ENCODE measurements around the gene ZFAND3.

The ZFAND3 gene

GRCh38 chr6:37798436-37799262, 20.9 kb upstream of the ZFAND3 start:
- no peak for DNase-seq (ENCODE audit: low read depth)
- TF ChIP-seq CTCF (conservative IDR thresholded peaks at IDR 0.05; ENCODE audit: low read depth, low read length) = no peak
- no peak overlapping the region for H3K4me3 ChIP-seq (ENCODE audit: low read length)

- no peak overlapping the region for H3K4me3 ChIP-seq (ENCODE audit: low read length)
- TF ChIP-seq CTCF (conservative IDR thresholded peaks at IDR 0.05; ENCODE audit: low read depth, low read length) = no peak
- DNase-seq (ENCODE audit: low read depth) = no peak
Measured at GRCh38 chr6:37799263-37799644, 20.3 kb upstream of the ZFAND3 start.

DNA sequence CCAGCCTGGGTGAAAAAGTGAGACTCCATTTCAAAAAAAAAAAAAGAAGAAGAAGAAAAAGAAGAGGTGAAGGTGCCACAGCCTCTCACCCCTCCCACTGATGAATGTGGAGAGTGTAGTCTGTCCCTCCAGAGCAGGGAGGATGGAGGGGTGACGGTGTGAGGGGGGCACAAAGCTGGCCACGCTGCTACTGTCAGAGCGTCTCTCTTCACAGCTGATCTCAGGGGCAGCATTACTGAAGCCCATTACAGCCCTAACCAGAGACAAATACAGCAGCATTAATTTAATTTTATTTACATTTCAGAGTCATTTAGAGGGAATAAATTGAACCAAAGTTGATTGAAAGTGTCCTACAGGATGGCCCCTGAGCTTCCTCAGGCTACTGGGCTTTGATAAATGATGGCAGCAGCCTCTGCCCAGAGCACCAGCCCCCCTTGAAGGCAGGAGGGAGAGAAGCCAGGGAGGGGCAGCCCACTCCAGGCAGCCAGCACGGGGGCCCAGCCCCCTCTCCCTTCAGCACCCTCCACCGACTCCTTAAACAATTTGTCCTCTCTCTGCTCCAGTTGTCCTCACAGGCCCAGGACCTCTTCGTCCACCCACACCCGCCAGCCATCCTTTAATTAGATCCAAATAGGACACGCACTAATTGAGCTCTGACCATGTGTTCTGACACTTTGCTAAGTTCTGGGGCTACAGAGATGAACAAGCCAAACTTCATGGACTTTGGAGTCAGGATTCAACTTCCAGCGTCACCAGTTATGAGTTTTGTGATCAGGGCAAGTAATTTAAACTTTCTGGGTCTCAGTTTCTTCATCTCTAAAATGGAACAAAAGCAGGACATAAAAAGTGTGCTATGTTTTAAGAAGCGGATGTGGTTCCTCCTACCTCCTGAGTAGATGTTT, 18.6 kb upstream of the ZFAND3 start:
- DNase-seq (ENCODE audit: low read depth) = no peak
- H3K4me3 ChIP-seq (ENCODE audit: low read length) = no peak overlapping the region
- no peak for TF ChIP-seq CTCF (conservative IDR thresholded peaks at IDR 0.05; ENCODE audit: low read depth, low read length)

DNA sequence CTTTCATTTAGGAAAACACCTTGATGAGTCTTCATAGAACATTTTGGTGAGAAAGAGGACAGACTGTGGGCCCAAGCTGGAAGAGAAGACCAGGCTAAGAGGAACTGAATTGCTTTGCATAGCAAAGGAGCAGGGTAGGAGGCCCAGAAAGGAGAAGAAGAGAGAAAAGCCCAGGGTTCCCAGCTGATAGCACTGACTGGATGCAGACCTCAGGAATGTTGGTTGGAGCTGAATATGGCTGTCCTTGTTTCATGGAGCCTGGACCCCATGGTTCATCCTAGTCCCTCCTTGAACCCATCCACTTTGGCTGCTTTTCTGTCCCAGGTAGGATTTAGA, 18.0 kb upstream of the ZFAND3 start:
- TF ChIP-seq CTCF (conservative IDR thresholded peaks at IDR 0.05; ENCODE audit: low read depth, low read length) = no peak
- no peak for DNase-seq (ENCODE audit: low read depth)
- no peak overlapping the region for H3K4me3 ChIP-seq (ENCODE audit: low read length)

GRCh38 chr6:37802810-37803209, 16.7 kb upstream of the ZFAND3 start:
- no peak for DNase-seq (ENCODE audit: low read depth)
- no peak overlapping the region for H3K4me3 ChIP-seq (ENCODE audit: low read length)
- no peak for TF ChIP-seq CTCF (conservative IDR thresholded peaks at IDR 0.05; ENCODE audit: low read depth, low read length)

DNA sequence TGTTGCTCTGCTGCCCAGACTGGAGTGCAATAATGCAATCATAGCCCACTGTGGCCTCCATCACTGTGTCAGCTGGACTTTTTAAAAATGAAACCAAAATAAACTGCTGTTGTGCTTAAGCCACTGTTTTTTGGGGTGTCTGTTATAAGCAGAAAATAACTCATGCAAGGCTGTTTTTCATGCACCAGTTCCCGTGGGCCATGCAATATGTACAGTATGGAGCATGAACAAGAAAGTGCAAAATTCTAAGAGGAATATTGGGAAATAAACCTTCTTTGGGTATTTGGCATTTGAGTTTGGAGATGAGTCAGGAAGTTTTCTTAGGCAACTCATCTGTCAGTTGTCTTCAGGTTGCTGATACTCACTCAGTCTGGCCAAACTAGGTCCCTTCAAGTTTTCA, 14.9 kb upstream of the ZFAND3 start:
- no peak for TF ChIP-seq CTCF (conservative IDR thresholded peaks at IDR 0.05; ENCODE audit: low read depth, low read length)
- no peak overlapping the region for H3K4me3 ChIP-seq (ENCODE audit: low read length)
- DNase-seq (ENCODE audit: low read depth) = no peak

Measured in retinal pigment epithelial cell (primary cell).